GM18909 (cell line): ENCODE measurements around the gene SMIM38.

Experiments
- ATAC-seq: cut with Tn5 transposase; IDR thresholded peaks from one replicate; pipeline ENCODE4 v1.9.1; 2021; ENCODE audit warnings: mild to moderate bottlenecking; ENCODE audit not compliant: unreplicated experiment, poor library complexity

The SMIM38 gene

GRCh38 chr11:69157822-69158231 is 2.1 kb downstream of the SMIM38 start:
- no peak for ATAC-seq

- ATAC-seq, result no peak
These were observed 2.8 kb downstream of the SMIM38 start for GRCh38 chr11:69158301-69159149.

GRCh38 chr11:69159150-69159852 is 3.6 kb downstream of the SMIM38 start:
- no peak for ATAC-seq

- no peak for ATAC-seq
These were observed 4.8 kb downstream of the SMIM38 start for GRCh38 chr11:69160296-69161116.

GRCh38 chr11:69161117-69161407 is 5.3 kb downstream of the SMIM38 start:
- no peak for ATAC-seq

GRCh38 chr11:69162505-69162904 is 6.8 kb downstream of the SMIM38 start:
- ATAC-seq, result no peak

GRCh38 chr11:69163842-69164241 is 8.1 kb downstream of the SMIM38 start:
- no peak for ATAC-seq

GRCh38 chr11:69164824-69165223 is 9.1 kb downstream of the SMIM38 start:
- ATAC-seq, result no peak

- ATAC-seq, result no peak
These were observed 10.0 kb downstream of the SMIM38 start for GRCh38 chr11:69165775-69166174.

GRCh38 chr11:69166218-69167115 is 10.7 kb downstream of the SMIM38 start:
- peak; percentile 92 for ATAC-seq

- no peak for ATAC-seq
These were observed 11.6 kb downstream of the SMIM38 start for GRCh38 chr11:69167130-69167915.

- no peak for ATAC-seq
These were observed 12.4 kb downstream of the SMIM38 start for GRCh38 chr11:69167916-69168691.

- no peak for ATAC-seq
These were observed 13.7 kb downstream of the SMIM38 start for GRCh38 chr11:69169479-69169878.

GRCh38 chr11:69170704-69171103 is 15.0 kb downstream of the SMIM38 start:
- no peak for ATAC-seq

- no peak for ATAC-seq
These were observed 15.9 kb downstream of the SMIM38 start for GRCh38 chr11:69171476-69172240.

- no peak for ATAC-seq
These were observed 16.9 kb downstream of the SMIM38 start for GRCh38 chr11:69172674-69173073.

- ATAC-seq, result no peak
These were observed 17.6 kb downstream of the SMIM38 start for GRCh38 chr11:69173331-69173730.
